H1 (cell line): ENCODE measurements around the gene FAM83F. TPM values are rescaled to one million over a fixed set of nuclear protein-coding genes. Genes with fewer than 3 reads are reported as not detected.

Experiments
- CTCF ChIA-PET: fragments of 300-600 bp; sonication (Branson Sonifier 250); formaldehyde crosslinking; loops from one replicate; lab custom pipeline; 2021; ENCODE audit not compliant: partially characterized antibody; lab: Charles Lee
- POLR2A ChIA-PET: fragments of 300-600 bp; sonication (Branson Sonifier 250); formaldehyde crosslinking; loops from one replicate; lab custom pipeline; 2021; ENCODE audit warnings: inconsistent platforms; ENCODE audit not compliant: partially characterized antibody; lab: Charles Lee
- DNase-seq, 2 experiments: peaks; one replicate each; pipeline versions ENCODE4 v3.0.0 to v3.0.0-alpha.2; 2010 to 2022; ENCODE audit warnings: low spot score in 2 of 2, low read depth in 1 of 2, mixed read lengths in 1 of 2
- FAIRE-seq: peaks from 2 replicates; lab custom pipeline; 2011; peaks lifted over from hg19 to GRCh38; lab: Jason Lieb, UNC
- H2AFZ ChIP-seq: 2 replicates; pipeline ENCODE4 v1.8.1; 2012; ENCODE audit warnings: low read length, inconsistent platforms
- H2AK5ac ChIP-seq: 2 replicates; pipeline ENCODE4 v1.6.1; 2013; ENCODE audit warnings: low read depth, low read length
- H2BK120ac ChIP-seq: replicated peaks from 2 replicates; pipeline ENCODE3; 2013; ENCODE audit warnings: low read depth, low read length, inconsistent platforms
- H2BK12ac ChIP-seq: 2 replicates; pipeline ENCODE4 v1.6.1; 2013; ENCODE audit warnings: low read depth, low read length
- H2BK15ac ChIP-seq: 2 replicates; pipeline ENCODE4 v1.6.1; 2013; ENCODE audit warnings: low read length
- H2BK20ac ChIP-seq: 2 replicates; pipeline ENCODE4 v1.6.1; 2013; ENCODE audit warnings: low read length
- H2BK5ac ChIP-seq: 2 replicates; pipeline ENCODE4 v1.6.1; 2013; ENCODE audit warnings: low read depth, low read length
- H3K14ac ChIP-seq: 2 replicates; pipeline ENCODE4 v1.6.1; 2013; ENCODE audit warnings: inconsistent platforms; ENCODE audit not compliant: insufficient read length
- H3K18ac ChIP-seq: 2 replicates; pipeline ENCODE4 v1.6.1; 2013; ENCODE audit warnings: low read length; ENCODE audit errors: extremely low read depth
- H3K23ac ChIP-seq: 2 replicates; pipeline ENCODE4 v1.6.1; 2013; ENCODE audit warnings: inconsistent platforms; ENCODE audit not compliant: insufficient read length
- H3K23me2 ChIP-seq: 2 replicates; pipeline ENCODE4 v1.6.1; 2013; ENCODE audit warnings: low read depth, low read length
- H3K27ac ChIP-seq: 2 replicates; pipeline ENCODE4 v1.6.1; 2011; ENCODE audit warnings: low read depth, low read length, inconsistent platforms
- H3K27me3 ChIP-seq, 4 experiments: replicated peaks in 1 of 4; 1 replicate in 1 of 4; 2 replicates in 3 of 4; pipeline versions ENCODE4 v1.6.1 to v1.8.1; 2011 to 2013; ENCODE audit warnings: low read length in 3 of 4, mild to moderate bottlenecking in 3 of 4, inconsistent platforms in 2 of 4, mixed read lengths in 2 of 4, moderate library complexity in 1 of 4; ENCODE audit not compliant: control insufficient read depth in 3 of 4, insufficient read depth in 3 of 4; ENCODE audit errors: extremely low read depth in 1 of 4
- H3K36me3 ChIP-seq, 4 experiments: 2 replicates each; pipeline versions ENCODE4 v1.6.1 to v1.8.1; 2011 to 2013; ENCODE audit warnings: mild to moderate bottlenecking in 4 of 4, low read length in 3 of 4, moderate library complexity in 2 of 4, control low read depth in 1 of 4, inconsistent platforms in 1 of 4; ENCODE audit not compliant: insufficient read depth in 4 of 4, control insufficient read depth in 2 of 4
- H3K4ac ChIP-seq: replicated peaks from 2 replicates; pipeline ENCODE3; 2013; ENCODE audit warnings: low read length, low read depth, mixed read lengths, inconsistent platforms; ENCODE audit not compliant: insufficient read length
- H3K4me1 ChIP-seq, 4 experiments: replicated peaks in 1 of 4; 1 replicate in 1 of 4; 2 replicates in 3 of 4; pipeline versions ENCODE4 v1.6.1 to v1.8.1; 2011 to 2013; ENCODE audit warnings: low read length in 3 of 4, inconsistent platforms in 2 of 4, mixed read lengths in 1 of 4; ENCODE audit not compliant: insufficient read depth in 4 of 4, control insufficient read depth in 3 of 4
- H3K4me2 ChIP-seq, 2 experiments: 2 replicates each; pipeline versions ENCODE4 v1.6.1 to v1.8.1; 2011 to 2013; ENCODE audit warnings: low read depth in 2 of 2, low read length in 2 of 2, control low read depth in 1 of 2, inconsistent platforms in 1 of 2, mild to moderate bottlenecking in 1 of 2; ENCODE audit not compliant: insufficient read depth in 1 of 2
- H3K4me3 ChIP-seq, 4 experiments: fragments of 200-600, 300-600 bp in 1 of 4; sonication (generic), shearing (Covaris generic), sonication (Bioruptor Twin) in 1 of 4; 2 replicates each; pipeline versions ENCODE4 v1.5.1 to v1.8.1; 2011 to 2016; ENCODE audit warnings: low read length in 4 of 4, low read depth in 3 of 4, control low read depth in 2 of 4, inconsistent platforms in 2 of 4, mild to moderate bottlenecking in 2 of 4, mixed read lengths in 1 of 4, moderate library complexity in 1 of 4; ENCODE audit not compliant: insufficient read depth in 2 of 4; ENCODE audit errors: extremely low read depth in 1 of 4
- H3K56ac ChIP-seq: replicated peaks from 2 replicates; pipeline ENCODE3; 2013; ENCODE audit warnings: low read depth, mild to moderate bottlenecking, mixed read lengths, low read length, inconsistent platforms; ENCODE audit not compliant: insufficient read length
- H3K79me1 ChIP-seq: 2 replicates; pipeline ENCODE4 v1.6.1; 2013; ENCODE audit warnings: low read depth, low read length, control low read depth
- H3K79me2 ChIP-seq, 2 experiments: 2 replicates each; pipeline versions ENCODE4 v1.6.1 to v1.8.1; 2012 to 2013; ENCODE audit warnings: low read length in 2 of 2, mild to moderate bottlenecking in 2 of 2, inconsistent platforms in 1 of 2; ENCODE audit not compliant: insufficient read depth in 2 of 2, control insufficient read depth in 1 of 2
- H3K9ac ChIP-seq, 4 experiments: replicated peaks in 1 of 4; 1 replicate in 1 of 4; 2 replicates in 3 of 4; pipeline versions ENCODE4 v1.6.1 to v1.8.1; 2011 to 2013; ENCODE audit warnings: low read depth in 3 of 4, low read length in 3 of 4, control low read depth in 2 of 4, mild to moderate bottlenecking in 2 of 4, moderate library complexity in 2 of 4, inconsistent platforms in 1 of 4; ENCODE audit errors: extremely low read depth in 1 of 4
- H3K9me3 ChIP-seq, 2 experiments: 2 replicates each; pipeline versions ENCODE4 v1.6.1 to v1.8.1; 2012 to 2013; ENCODE audit warnings: mild to moderate bottlenecking in 2 of 2, moderate library complexity in 2 of 2, control low read depth in 1 of 2, inconsistent platforms in 1 of 2, low read depth in 1 of 2, low read length in 1 of 2, mixed read lengths in 1 of 2; ENCODE audit not compliant: insufficient read depth in 2 of 2
- H4K20me1 ChIP-seq, 2 experiments: replicated peaks in 1 of 2; 2 replicates each; pipeline versions ENCODE3 to v1.8.1; 2011 to 2013; ENCODE audit warnings: inconsistent platforms in 2 of 2, low read length in 2 of 2, mild to moderate bottlenecking in 1 of 2; ENCODE audit not compliant: insufficient read depth in 2 of 2, control insufficient read depth in 1 of 2
- H4K5ac ChIP-seq: 2 replicates; pipeline ENCODE4 v1.6.1; 2013; ENCODE audit warnings: low read length, low read depth, mixed read lengths, inconsistent platforms; ENCODE audit not compliant: insufficient read length
- H4K8ac ChIP-seq: 2 replicates; pipeline ENCODE4 v1.8.0; 2013; ENCODE audit warnings: mild to moderate bottlenecking, moderate library complexity, low read length, inconsistent platforms; ENCODE audit not compliant: insufficient read depth; ENCODE audit errors: extremely low read depth
- H4K91ac ChIP-seq: replicated peaks from 2 replicates; pipeline ENCODE3; 2013; ENCODE audit warnings: low read length, mixed read lengths, inconsistent platforms; ENCODE audit not compliant: insufficient read length
- ASH2L ChIP-seq: fragments of 200-600, 300-600 bp; sonication (generic); IDR thresholded peaks from one replicate; pipeline ENCODE4 v1.7.1; 2017; ENCODE audit warnings: low read length
- CEBPB ChIP-seq: IDR thresholded peaks from 2 replicates; pipeline ENCODE4 v1.6.1; 2012; ENCODE audit warnings: low read depth, low read length
- CHD2 ChIP-seq: IDR thresholded peaks from 2 replicates; pipeline ENCODE4 v1.6.1; 2012; ENCODE audit warnings: low read length, improper control_type of control experiment
- POLR2A ChIP-seq, 2 experiments: IDR thresholded peaks; 1 replicate in 1 of 2; 2 replicates in 1 of 2; pipeline ENCODE4 v1.6.1; 2011; ENCODE audit warnings: low read depth in 2 of 2, low read length in 2 of 2, mild to moderate bottlenecking in 2 of 2; ENCODE audit errors: control extremely low read depth in 1 of 2
- POU5F1 ChIP-seq: IDR thresholded peaks from 2 replicates; pipeline ENCODE4 v1.6.1; 2011; ENCODE audit warnings: low read depth, mild to moderate bottlenecking, low read length, moderate library complexity
- SP4 ChIP-seq: IDR thresholded peaks from 2 replicates; pipeline ENCODE4 v1.6.1; 2012; ENCODE audit warnings: low read length, inconsistent platforms
- TBP ChIP-seq: IDR thresholded peaks from 2 replicates; pipeline ENCODE4 v1.6.1; 2011; ENCODE audit warnings: low read depth, low read length, improper control_type of control experiment
- WGBS, 2 experiments: shearing (Covaris generic) in 1 of 2; methylation state at CpG; one replicate each; pipeline versions ENCODE4 v1.1.6 to v1.1.7; 2013 to 2015; ENCODE audit warnings: low lambda C conversion rate in 2 of 2, mixed read lengths in 2 of 2, inconsistent platforms in 1 of 2, low coverage in 1 of 2, missing lambda C conversion rate in 1 of 2; ENCODE audit not compliant: insufficient replicate concordance in 2 of 2, insufficient coverage in 1 of 2, insufficient read length in 1 of 2; ENCODE audit errors: extremely low coverage in 1 of 2, missing lambda C conversion rate in 1 of 2; 5-methylcytosine and 5-hydroxymethylcytosine counted together
- polyA plus RNA-seq, 7 experiments: library from polyadenylated mRNA; depleted of rRNA in 3 of 7; stranded (reverse) in 5 of 7; unstranded in 2 of 7; fragments of >200 nt in 5 of 7; fragments of 200-250 nt in 2 of 7; gene quantifications; 1 replicate in 5 of 7; 2 replicates in 1 of 7; 4 replicates in 1 of 7; pipeline versions ENCODE4 v1.2.1 to v1.2.3, GENCODE V29; 2011 to 2013; ENCODE audit warnings: missing spikeins in 2 of 7, mixed read lengths in 2 of 7
- total RNA-seq: library from RNA; stranded (reverse); fragmentation: NEBNext Ultra II Directional; extraction: Animal tissue kit (Norgen Biotek cat#: 25700); gene quantifications from 2 replicates; pipeline ENCODE4 v1.2.1, GENCODE V29; 2021

The FAM83F gene
- total and polyA plus RNA-seq, 2 of the 8 experiments (the other 6 are each of a cell fraction or from before 2014, with no cell fraction given): 8.6 to 18.9 TPM

- Histone ChIP-seq H3K4me2 (peak overlapping the region in 1 of 2 experiments; percentile 32; a peak in 1 of 4 replicates), H3K4me3 (no peak overlapping the region), H4K20me1 (peaks cover 2 to 16% of the 10 kb centered on the region in 2 experiments), H3K4ac (no peak overlapping the region), H3K23me2 (no peaks in the 10 kb centered on the region; the same call in 1 of the 2 replicates), H2BK20ac (no peak overlapping the region), H3K18ac (no peak overlapping the region), H3K56ac (no peak overlapping the region), H3K27me3 (no peaks in the 10 kb centered on the region), H4K5ac (no peak overlapping the region), H2BK120ac (no peak overlapping the region), H3K79me2 (peaks cover 0 to 18% of the 10 kb centered on the region in 2 experiments; a peak in 2 of 4 replicates), H3K9ac (no peak overlapping the region), H3K14ac (no peak overlapping the region), H2BK5ac (no peak overlapping the region), H2AFZ (no peak overlapping the region), H2BK15ac (no peak overlapping the region), H3K4me1 (peaks cover 17 to 29% (median 20%) of the 10 kb centered on the region in 4 experiments), H4K91ac (no peak overlapping the region), H4K8ac (no peak overlapping the region)
- WGBS, 2 experiments: 89% methylated on average over 18 of the region's 27 CpGs; no CpG with 5 or more reads in 1 of the 2 experiments
- POLR2A ChIA-PET: interaction anchor here (1.5 to 4.1 kb wide), 3 partner anchors 9 to 16 kb away, joined by 4 to 44 read pairs (median 13); no protein-coding TSS in a partner anchor
- no peak for DNase-seq
- CTCF ChIA-PET: interaction anchor here (1.2 to 16.1 kb wide), 7 partner anchors 9 to 512 kb away, joined by 3 to 159 read pairs (median 4); no protein-coding TSS in a partner anchor
- TF ChIP-seq ASH2L: no peak
- TF ChIP-seq CEBPB: peak; percentile 51
- TF ChIP-seq POU5F1: no peak
- no peak for TF ChIP-seq POLR2A (IDR thresholded peaks at IDR 0.05; ENCODE audit: control extremely low read depth in 1 of 2, low read depth in 2 of 2, low read length in 2 of 2)
- TF ChIP-seq CHD2: no peak
- TF ChIP-seq TBP: no peak
- no peak for TF ChIP-seq SP4
- TF ChIP-seq, all 59 proteins: peak for 1
- Histone ChIP-seq H3K27ac (no peak overlapping the region), H3K9me3 (no peaks in the 10 kb centered on the region), H3K23ac (no peak overlapping the region), H2AK5ac (peak overlapping the region; percentile 82; the same call in 1 of the 2 replicates), H3K79me1 (no peaks in the 10 kb centered on the region), H2BK12ac (peak overlapping the region; percentile 90; the same call in 1 of the 2 replicates), H3K36me3 (no peaks in the 10 kb centered on the region)
- no peak for FAIRE-seq
Measured at GRCh38 chr22:40007853-40008710, 13.3 kb downstream of the FAM83F start.
